Measurements from ENCODE around the gene DRG2.

DRG2 gene, protein sequence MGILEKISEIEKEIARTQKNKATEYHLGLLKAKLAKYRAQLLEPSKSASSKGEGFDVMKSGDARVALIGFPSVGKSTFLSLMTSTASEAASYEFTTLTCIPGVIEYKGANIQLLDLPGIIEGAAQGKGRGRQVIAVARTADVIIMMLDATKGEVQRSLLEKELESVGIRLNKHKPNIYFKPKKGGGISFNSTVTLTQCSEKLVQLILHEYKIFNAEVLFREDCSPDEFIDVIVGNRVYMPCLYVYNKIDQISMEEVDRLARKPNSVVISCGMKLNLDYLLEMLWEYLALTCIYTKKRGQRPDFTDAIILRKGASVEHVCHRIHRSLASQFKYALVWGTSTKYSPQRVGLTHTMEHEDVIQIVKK

GRCh38 chr17:18087610-18088491 is at the start of gene DRG2:
Gene DRG2, plus strand, starts transcription at chr17:18087948. Its CDS starts 76 bp downstream, at chr17:18088024.
- TF ChIP-seq CTCF (IDR thresholded peaks at IDR 0.05; ENCODE audit: insufficient read depth, low read depth, low read length, missing control alignments) = no peak
- DNase-seq (ENCODE audit: low read depth) = peak; percentile 94
- H3K4me3 ChIP-seq (ENCODE audit: low read depth, low read length) = peak within 1 kb of the TSS; percentile 63

GRCh38 chr17:18038149-18038850 is 49.4 kb upstream of the DRG2 start:
- peak overlapping the region; percentile 82 for H3K4me3 ChIP-seq (ENCODE audit: low read depth, low read length)
- DNase-seq (ENCODE audit: low read depth) = peak; percentile 56
- no peak for TF ChIP-seq CTCF (IDR thresholded peaks at IDR 0.05; ENCODE audit: insufficient read depth, low read depth, low read length, missing control alignments)

- TF ChIP-seq CTCF (IDR thresholded peaks at IDR 0.05; ENCODE audit: insufficient read depth, low read depth, low read length, missing control alignments) = no peak
- peak; percentile 100 for DNase-seq (ENCODE audit: low read depth)
- H3K4me3 ChIP-seq (ENCODE audit: low read depth, low read length) = peak within 1 kb of the TSS; percentile 82
These were observed 48.8 kb upstream of the DRG2 start, which contains the start of the genes ATPAF2 and GID4 for GRCh38 chr17:18038861-18039534. Gene ATPAF2, minus strand, starts transcription at chr17:18039168. Its CDS starts 155 bp downstream, at chr17:18039013. Gene GID4, plus strand, starts transcription at chr17:18039408. Its CDS starts 57 bp downstream, at chr17:18039465.

GRCh38 chr17:18039535-18040260 is 48.0 kb upstream of the DRG2 start:
- TF ChIP-seq CTCF (IDR thresholded peaks at IDR 0.05; ENCODE audit: insufficient read depth, low read depth, low read length, missing control alignments) = no peak
- peak overlapping the region; percentile 75 for H3K4me3 ChIP-seq (ENCODE audit: low read depth, low read length)
- peak; percentile 56 for DNase-seq (ENCODE audit: low read depth)

GRCh38 chr17:18040261-18040858 is 47.4 kb upstream of the DRG2 start:
- peak; percentile 13 for DNase-seq (ENCODE audit: low read depth)
- TF ChIP-seq CTCF (IDR thresholded peaks at IDR 0.05; ENCODE audit: insufficient read depth, low read depth, low read length, missing control alignments) = no peak
- H3K4me3 ChIP-seq (ENCODE audit: low read depth, low read length) = peak overlapping the region; percentile 75

Data from GM12865 (cell line).